ENCODE measurements around the gene GAPDH.
"Not testable (repeated sequence)": the region's sequence is repeated elsewhere in the genome, so short reads cannot be mapped to it uniquely, and the experiment has no call there.

The GAPDH gene

DNA sequence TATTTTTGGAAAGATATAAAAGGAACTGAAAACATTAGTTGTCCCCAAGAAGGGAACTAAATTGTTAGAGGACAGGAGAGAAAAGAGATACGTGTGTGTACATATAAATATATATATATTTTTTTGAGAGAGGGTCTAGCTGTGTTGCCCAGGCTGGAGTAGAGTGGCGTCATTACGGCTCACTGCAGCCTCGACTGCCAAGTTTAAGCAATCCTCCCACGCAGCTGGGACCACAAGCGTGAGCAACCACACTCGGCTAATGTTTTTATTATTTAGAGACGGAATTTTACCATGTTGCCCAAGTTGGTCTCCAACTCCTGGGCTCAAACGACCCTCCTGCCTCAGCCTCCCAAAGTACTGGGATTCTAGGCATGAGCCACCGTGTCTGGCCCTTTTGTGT lies 50.0 kb downstream of the GAPDH start:
- Histone ChIP-seq H3K14ac (ENCODE audit: low read length in 2 of 2) (no peak overlapping the region), H3K27ac (ENCODE audit: low read length, poor library complexity, severe bottlenecking) (no peak overlapping the region), H3K79me1 (replicated peaks; ENCODE audit: low read length, poor library complexity, severe bottlenecking) (peaks cover 38% of the 10 kb centered on the region), H3K4me2 (ENCODE audit: low read length, poor library complexity, severe bottlenecking) (no peak overlapping the region), H3K4me3 (ENCODE audit: insufficient read depth in 1 of 2, low read depth in 1 of 2, low read length in 2 of 2) (no peak overlapping the region), H3K4me1 (ENCODE audit: control insufficient read depth, insufficient read depth, low read depth, low read length) (no peaks in the 10 kb centered on the region), H3K4ac (ENCODE audit: low read depth in 1 of 2, low read length in 2 of 2) (no peak overlapping the region), H2BK15ac (ENCODE audit: low read depth, poor library complexity, severe bottlenecking) (no peak overlapping the region), H3K9ac (ENCODE audit: low read length) (no peak overlapping the region), H2BK120ac (ENCODE audit: low read depth, low read length) (no peak overlapping the region), H2AK5ac (ENCODE audit: low read length, severe bottlenecking) (no peak overlapping the region), H2BK5ac (ENCODE audit: low read depth, low read length, poor library complexity, severe bottlenecking) (no peak overlapping the region), H3K23ac (ENCODE audit: low read length in 2 of 2) (no peak overlapping the region), H3K36me3 (ENCODE audit: control insufficient read depth in 1 of 2, insufficient read depth in 2 of 2, low read depth in 1 of 2, low read length in 2 of 2) (peaks cover 78 to 90% of the 10 kb centered on the region in 2 experiments), H3K27me3 (ENCODE audit: control insufficient read depth in 1 of 2, insufficient read depth in 1 of 2, low read length in 2 of 2) (no peaks in the 10 kb centered on the region), H4K91ac (ENCODE audit: low read length) (no peak overlapping the region), H4K8ac (ENCODE audit: low read length) (no peak overlapping the region), H3K18ac (ENCODE audit: low read depth in 1 of 2, low read length in 2 of 2) (no peak overlapping the region), H2BK12ac (ENCODE audit: low read length in 2 of 2) (no peak overlapping the region), H3K9me3 (ENCODE audit: control insufficient read depth, low read length) (no peaks in the 10 kb centered on the region), H2AFZ (ENCODE audit: low read depth, low read length) (no peak overlapping the region)
- 97% methylated on average over 8 of the region's 10 CpGs for WGBS
- no peak for DNase-seq

- Histone ChIP-seq H3K79me1 (replicated peaks; ENCODE audit: low read length, poor library complexity, severe bottlenecking) (peaks cover 35% of the 10 kb centered on the region), H3K36me3 (ENCODE audit: control insufficient read depth in 1 of 2, insufficient read depth in 2 of 2, low read depth in 1 of 2, low read length in 2 of 2) (peaks cover 72 to 94% of the 10 kb centered on the region in 2 experiments)
- not testable (repeated sequence) for H3K18ac ChIP-seq (ENCODE audit: low read depth in 1 of 2, low read length in 2 of 2); H3K4me1 ChIP-seq (ENCODE audit: control insufficient read depth, insufficient read depth, low read depth, low read length); H3K4me3 ChIP-seq (ENCODE audit: insufficient read depth in 1 of 2, low read depth in 1 of 2, low read length in 2 of 2); H3K27me3 ChIP-seq (ENCODE audit: control insufficient read depth in 1 of 2, insufficient read depth in 1 of 2, low read length in 2 of 2); H3K4me2 ChIP-seq (ENCODE audit: low read length, poor library complexity, severe bottlenecking); H3K4ac ChIP-seq (ENCODE audit: low read depth in 1 of 2, low read length in 2 of 2); H2BK120ac ChIP-seq (ENCODE audit: low read depth, low read length); H3K14ac ChIP-seq (ENCODE audit: low read length in 2 of 2); H4K8ac ChIP-seq (ENCODE audit: low read length); H3K9me3 ChIP-seq (ENCODE audit: control insufficient read depth, low read length); H4K91ac ChIP-seq (ENCODE audit: low read length); H2BK12ac ChIP-seq (ENCODE audit: low read length in 2 of 2); H3K23ac ChIP-seq (ENCODE audit: low read length in 2 of 2); H3K27ac ChIP-seq (ENCODE audit: low read length, poor library complexity, severe bottlenecking); H2AK5ac ChIP-seq (ENCODE audit: low read length, severe bottlenecking); H2AFZ ChIP-seq (ENCODE audit: low read depth, low read length); H2BK5ac ChIP-seq (ENCODE audit: low read depth, low read length, poor library complexity, severe bottlenecking); DNase-seq; H3K9ac ChIP-seq (ENCODE audit: low read length); H2BK15ac ChIP-seq (ENCODE audit: low read depth, poor library complexity, severe bottlenecking)
- WGBS = 94% methylated on average over 8 of the region's 8 CpGs
These were observed 52.3 kb downstream of the GAPDH start for GRCh38 chr12:6586569-6586968.

Small RNAs within 50 kb of the gene (small RNA-seq; reads per million reads assigned to genes)
- gene SCARNA11 (ENCODE audit: low read depth) = 150 reads per million, percentile 93 among the genes with 10 or more reads in this experiment
